A549 (cell line): ENCODE measurements around the gene IKZF3. TPM values are rescaled to one million over a fixed set of nuclear protein-coding genes. Genes with fewer than 3 reads are reported as not detected.

Experiments
- ATAC-seq, 2 experiments: fragments of 200-7000 bp in 1 of 2; fragments of >200 bp in 1 of 2; cut with Nextera tagmentation in 1 of 2; cut with Tn5 transposase in 1 of 2; 3 replicates each; pipeline versions ENCODE4 v1.8.0 to v1.9.1; 2018 to 2020; ENCODE audit warnings: mild to moderate bottlenecking in 1 of 2, moderate library complexity in 1 of 2
- CTCF ChIA-PET: fragments of 300-600 bp; sonication (Branson Sonifier 250); formaldehyde crosslinking; extraction: SDS; loops from one replicate; lab custom pipeline; 2021; ENCODE audit warnings: antibody characterized with exemption, inconsistent platforms; lab: Yijun Ruan, JAX
- POLR2A ChIA-PET: fragments of 350-600 bp; formaldehyde crosslinking; extraction: SDS; loops from one replicate; lab custom pipeline; 2021; ENCODE audit warnings: antibody characterized with exemption, inconsistent platforms; lab: Yijun Ruan, JAX
- DNase-seq, 2 experiments: peaks; one replicate each; pipeline versions ENCODE4 v3.0.0 to v3.0.0-alpha.2; 2011 to 2016; ENCODE audit warnings: low read depth in 1 of 2, low spot score in 1 of 2
- FAIRE-seq: peaks from 2 replicates; lab custom pipeline; 2011; peaks lifted over from hg19 to GRCh38; lab: Jason Lieb, UNC
- H3K27ac ChIP-seq, 2 experiments: fragments of >200 bp; sonication (Bioruptor Twin); formaldehyde crosslinking; 3 replicates each; pipeline ENCODE4 v1.5.1; 2016 to 2017
- H3K4me1 ChIP-seq: fragments of >200 bp; sonication (Bioruptor Twin); formaldehyde crosslinking; 3 replicates; pipeline ENCODE4 v1.6.1; 2016
- H3K4me2 ChIP-seq: fragments of >200 bp; sonication (Bioruptor Twin); formaldehyde crosslinking; 3 replicates; pipeline ENCODE4 v1.6.1; 2016
- H3K4me3 ChIP-seq: fragments of >200 bp; sonication (Bioruptor Twin); formaldehyde crosslinking; 3 replicates; pipeline ENCODE4 v1.5.1; 2016
- H3K9me3 ChIP-seq: fragments of >200 bp; sonication (Bioruptor Twin); formaldehyde crosslinking; 3 replicates; pipeline ENCODE4 v1.6.1; 2016
- BHLHE40 ChIP-seq: IDR thresholded peaks from 2 replicates; pipeline ENCODE4 v1.6.1; 2012; ENCODE audit warnings: low read depth, low read length, inconsistent platforms
- CBX8 ChIP-seq: fragments of 200-600 bp; sonication (generic); IDR thresholded peaks from 2 replicates; pipeline ENCODE4 v1.6.1; 2016
- EHF ChIP-seq: fragments of 250-450 bp; sonication (Bioruptor Pico); IDR thresholded peaks from 2 replicates; pipeline ENCODE4 v1.5.0; 2020; ENCODE audit warnings: mild to moderate bottlenecking
- EHMT2 ChIP-seq: fragments of 200-600 bp; sonication (generic); IDR thresholded peaks from 2 replicates; pipeline ENCODE4 v1.6.1; 2016; ENCODE audit warnings: antibody characterized with exemption, low read depth, mild to moderate bottlenecking, moderate library complexity
- HDAC2 ChIP-seq: fragments of 200-600 bp; sonication (generic); IDR thresholded peaks from 2 replicates; pipeline ENCODE4 v1.6.1; 2016
- JUN ChIP-seq, 2 experiments: fragments of >200 bp; sonication (Bioruptor Twin); formaldehyde crosslinking; IDR thresholded peaks; 2 replicates in 1 of 2; 3 replicates in 1 of 2; pipeline ENCODE4 v1.6.1; 2016 to 2017
- JUNB ChIP-seq: fragments of >200 bp; sonication (Bioruptor Twin); formaldehyde crosslinking; IDR thresholded peaks from 2 replicates; pipeline ENCODE4 v1.6.1; 2016
- KDM5A ChIP-seq: fragments of 200-600 bp; sonication (generic); IDR thresholded peaks from 2 replicates; pipeline ENCODE4 v1.6.1; 2016; ENCODE audit warnings: antibody characterized with exemption, mild to moderate bottlenecking
- MAFK ChIP-seq: fragments of 450-650 bp; IDR thresholded peaks from 2 replicates; pipeline ENCODE4 v1.6.1; 2014; ENCODE audit not compliant: partially characterized antibody
- MAZ ChIP-seq: fragments of 150-350 bp; IDR thresholded peaks from 2 replicates; pipeline ENCODE4 v1.6.1; 2014; ENCODE audit warnings: antibody characterized with exemption, low read depth, low read length, borderline replicate concordance
- MYC ChIP-seq: IDR thresholded peaks from 2 replicates; pipeline ENCODE4 v1.6.1; 2012; ENCODE audit warnings: mild to moderate bottlenecking, inconsistent platforms, low read length, improper control_type of control experiment, borderline replicate concordance
- RAD21 ChIP-seq, 2 experiments: fragments of >200 bp in 1 of 2; sonication (Bioruptor Twin) in 1 of 2; formaldehyde crosslinking in 1 of 2; IDR thresholded peaks in 1 of 2; conservative IDR thresholded peaks in 1 of 2; 2 replicates in 1 of 2; 3 replicates in 1 of 2; pipeline ENCODE4 v1.6.1; 2012 to 2018; ENCODE audit warnings: inconsistent platforms in 1 of 2
- RFX5 ChIP-seq: fragments of 450-650 bp; IDR thresholded peaks from 2 replicates; pipeline ENCODE4 v1.7.1; 2014; ENCODE audit warnings: antibody characterized with exemption, mild to moderate bottlenecking, moderate library complexity
- ZC3H11A ChIP-seq: fragments of 450-650 bp; IDR thresholded peaks from 2 replicates; pipeline ENCODE4 v1.6.1; 2014; ENCODE audit warnings: antibody characterized with exemption, mild to moderate bottlenecking
- ZFP36 ChIP-seq: fragments of 450-650 bp; IDR thresholded peaks from 2 replicates; pipeline ENCODE4 v1.6.1; 2014; ENCODE audit warnings: borderline replicate concordance; ENCODE audit not compliant: partially characterized antibody
- ZSCAN20 ChIP-seq: fragments of 250-450 bp; sonication (Bioruptor Pico); IDR thresholded peaks from 2 replicates; pipeline ENCODE4 v1.8.0; 2022; ENCODE audit warnings: mild to moderate bottlenecking, moderate library complexity
- WGBS: methylation state at CpG from one replicate; pipeline ENCODE4 v1.1.6; 2017; ENCODE audit errors: missing lambda C conversion rate; 5-methylcytosine and 5-hydroxymethylcytosine counted together
- polyA plus RNA-seq, 4 experiments: library from polyadenylated mRNA; depleted of rRNA in 3 of 4; stranded (reverse); fragments of >200 nt; fragmentation: RNase III in 1 of 4; extraction: RNeasy Plus Mini Kit Qiagen cat#74134 plus additional on column Dnase treatment in 1 of 4; gene quantifications; 2 replicates in 3 of 4; 3 replicates in 1 of 4; pipeline ENCODE4 v1.2.3, GENCODE V29; 2011 to 2017
- TF ChIP-seq, protein P1 (sequence below): fragments of 200-600 bp; sonication (generic); IDR thresholded peaks from 2 replicates; pipeline ENCODE4 v1.6.1; 2016; ENCODE audit warnings: antibody characterized with exemption, mild to moderate bottlenecking, moderate library complexity
- TF ChIP-seq, protein P2 (sequence below): fragments of >200 bp; sonication (Bioruptor Twin); formaldehyde crosslinking; IDR thresholded peaks from 3 replicates; pipeline ENCODE4 v1.5.1; 2016
- TF ChIP-seq, protein P3 (sequence below): IDR thresholded peaks from 2 replicates; pipeline ENCODE4 v1.6.1; 2012
- TF ChIP-seq, protein P4 (sequence below): fragments of >200 bp; sonication (Bioruptor Twin); formaldehyde crosslinking; IDR thresholded peaks from 2 replicates; pipeline ENCODE4 v1.6.1; 2016

Gene IKZF3
- polyA plus RNA-seq, 2 of the 4 experiments (the other 2 are of a cell fraction) = not detected

DNA sequence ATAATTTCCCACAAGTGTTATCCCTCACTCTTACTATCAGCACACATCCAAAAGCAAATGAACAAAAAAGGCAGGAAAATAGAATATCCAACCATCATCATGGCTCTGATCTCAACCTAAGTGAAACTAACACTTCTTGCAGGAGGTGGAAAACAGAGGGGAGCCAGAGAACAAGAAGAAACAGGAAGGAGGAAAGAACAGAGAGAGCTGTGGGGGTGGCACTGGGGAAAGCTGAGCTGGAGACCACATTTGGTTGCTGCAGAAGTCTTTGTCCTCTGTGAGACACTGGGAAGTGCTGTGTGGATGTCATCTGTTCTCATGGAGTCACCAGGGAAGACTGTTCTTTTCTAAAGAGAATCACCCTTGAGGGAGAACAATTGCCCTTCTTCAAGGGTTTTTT, 91.7 kb downstream of the IKZF3 start:
- H3K9me3 ChIP-seq = no peaks in the 10 kb centered on the region
- no peak overlapping the region for H3K4me3 ChIP-seq
- no peak overlapping the region for H3K4me2 ChIP-seq
- H3K27ac ChIP-seq = no peak overlapping the region
- no peaks in the 10 kb centered on the region for H3K4me1 ChIP-seq
- ATAC-seq (no peak), FAIRE-seq (no peak), DNase-seq (no peak)
- ChIA-PET POLR2A (no interaction called here), CTCF (interaction anchor here (0.6 to 1.4 kb wide), 2 partner anchors 11 to 33 kb away, joined by 3 to 4 read pairs; no protein-coding TSS in a partner anchor)
- TF ChIP-seq RFX5 (no peak), EHMT2 (no peak)
- TF ChIP-seq, protein P1, sequence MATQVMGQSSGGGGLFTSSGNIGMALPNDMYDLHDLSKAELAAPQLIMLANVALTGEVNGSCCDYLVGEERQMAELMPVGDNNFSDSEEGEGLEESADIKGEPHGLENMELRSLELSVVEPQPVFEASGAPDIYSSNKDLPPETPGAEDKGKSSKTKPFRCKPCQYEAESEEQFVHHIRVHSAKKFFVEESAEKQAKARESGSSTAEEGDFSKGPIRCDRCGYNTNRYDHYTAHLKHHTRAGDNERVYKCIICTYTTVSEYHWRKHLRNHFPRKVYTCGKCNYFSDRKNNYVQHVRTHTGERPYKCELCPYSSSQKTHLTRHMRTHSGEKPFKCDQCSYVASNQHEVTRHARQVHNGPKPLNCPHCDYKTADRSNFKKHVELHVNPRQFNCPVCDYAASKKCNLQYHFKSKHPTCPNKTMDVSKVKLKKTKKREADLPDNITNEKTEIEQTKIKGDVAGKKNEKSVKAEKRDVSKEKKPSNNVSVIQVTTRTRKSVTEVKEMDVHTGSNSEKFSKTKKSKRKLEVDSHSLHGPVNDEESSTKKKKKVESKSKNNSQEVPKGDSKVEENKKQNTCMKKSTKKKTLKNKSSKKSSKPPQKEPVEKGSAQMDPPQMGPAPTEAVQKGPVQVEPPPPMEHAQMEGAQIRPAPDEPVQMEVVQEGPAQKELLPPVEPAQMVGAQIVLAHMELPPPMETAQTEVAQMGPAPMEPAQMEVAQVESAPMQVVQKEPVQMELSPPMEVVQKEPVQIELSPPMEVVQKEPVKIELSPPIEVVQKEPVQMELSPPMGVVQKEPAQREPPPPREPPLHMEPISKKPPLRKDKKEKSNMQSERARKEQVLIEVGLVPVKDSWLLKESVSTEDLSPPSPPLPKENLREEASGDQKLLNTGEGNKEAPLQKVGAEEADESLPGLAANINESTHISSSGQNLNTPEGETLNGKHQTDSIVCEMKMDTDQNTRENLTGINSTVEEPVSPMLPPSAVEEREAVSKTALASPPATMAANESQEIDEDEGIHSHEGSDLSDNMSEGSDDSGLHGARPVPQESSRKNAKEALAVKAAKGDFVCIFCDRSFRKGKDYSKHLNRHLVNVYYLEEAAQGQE = no peak

DNA sequence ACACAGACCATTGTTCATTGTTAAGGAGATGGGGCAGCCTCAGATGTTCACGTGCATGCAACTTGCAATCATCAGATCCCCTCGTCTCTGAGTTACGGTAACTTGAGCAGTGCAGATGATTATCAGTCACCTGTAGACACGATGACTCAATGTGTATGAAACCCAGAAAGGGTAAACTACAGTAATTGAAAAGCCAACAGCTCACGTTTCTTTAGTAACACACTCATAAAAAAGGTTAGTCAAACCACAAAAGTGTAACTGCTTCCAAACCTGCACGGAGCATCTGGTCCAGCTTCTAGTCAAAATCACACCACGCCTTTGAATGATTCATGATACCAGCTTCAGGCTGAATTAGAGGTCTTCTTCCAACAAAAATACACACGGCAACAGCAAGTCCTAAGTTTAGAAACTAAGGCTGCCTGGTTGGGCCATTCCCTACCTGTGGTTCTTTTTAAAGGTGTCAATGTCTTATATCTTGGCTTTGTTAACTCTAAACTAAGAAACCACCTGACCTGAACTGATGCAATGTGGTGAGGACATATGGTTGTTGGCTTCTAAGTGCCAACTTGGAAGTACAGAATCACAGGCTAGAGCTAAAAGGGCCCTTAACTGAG, 94.0 kb downstream of the IKZF3 start:
- Histone ChIP-seq H3K4me2 (no peak overlapping the region), H3K9me3 (peaks cover 22% of the 10 kb centered on the region), H3K27ac (no peak overlapping the region), H3K4me1 (no peaks in the 10 kb centered on the region), H3K4me3 (no peak overlapping the region)
- FAIRE-seq (no peak), ATAC-seq (no peak), DNase-seq (no peak)
- TF ChIP-seq JUNB (no peak), JUN (IDR thresholded peaks at IDR 0.05) (no peak), MAFK (no peak), ZSCAN20 (CRISPR knock-in tag) (no peak), MYC (no peak), KDM5A (no peak), RAD21 (conservative IDR thresholded peaks at IDR 0.05 in 1 of 2, IDR thresholded peaks at IDR 0.05 in 1 of 2) (no peak), EHMT2 (no peak)
- TF ChIP-seq, protein P2, sequence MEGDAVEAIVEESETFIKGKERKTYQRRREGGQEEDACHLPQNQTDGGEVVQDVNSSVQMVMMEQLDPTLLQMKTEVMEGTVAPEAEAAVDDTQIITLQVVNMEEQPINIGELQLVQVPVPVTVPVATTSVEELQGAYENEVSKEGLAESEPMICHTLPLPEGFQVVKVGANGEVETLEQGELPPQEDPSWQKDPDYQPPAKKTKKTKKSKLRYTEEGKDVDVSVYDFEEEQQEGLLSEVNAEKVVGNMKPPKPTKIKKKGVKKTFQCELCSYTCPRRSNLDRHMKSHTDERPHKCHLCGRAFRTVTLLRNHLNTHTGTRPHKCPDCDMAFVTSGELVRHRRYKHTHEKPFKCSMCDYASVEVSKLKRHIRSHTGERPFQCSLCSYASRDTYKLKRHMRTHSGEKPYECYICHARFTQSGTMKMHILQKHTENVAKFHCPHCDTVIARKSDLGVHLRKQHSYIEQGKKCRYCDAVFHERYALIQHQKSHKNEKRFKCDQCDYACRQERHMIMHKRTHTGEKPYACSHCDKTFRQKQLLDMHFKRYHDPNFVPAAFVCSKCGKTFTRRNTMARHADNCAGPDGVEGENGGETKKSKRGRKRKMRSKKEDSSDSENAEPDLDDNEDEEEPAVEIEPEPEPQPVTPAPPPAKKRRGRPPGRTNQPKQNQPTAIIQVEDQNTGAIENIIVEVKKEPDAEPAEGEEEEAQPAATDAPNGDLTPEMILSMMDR = no peak
- ChIA-PET POLR2A (no interaction called here), CTCF (interaction anchor here (1.0 to 1.6 kb wide), 3 partner anchors 8 to 16 kb away, joined by 3 to 4 read pairs (median 4); no protein-coding TSS in a partner anchor)
- WGBS = 27% methylated on average over 8 of the region's 8 CpGs

DNA sequence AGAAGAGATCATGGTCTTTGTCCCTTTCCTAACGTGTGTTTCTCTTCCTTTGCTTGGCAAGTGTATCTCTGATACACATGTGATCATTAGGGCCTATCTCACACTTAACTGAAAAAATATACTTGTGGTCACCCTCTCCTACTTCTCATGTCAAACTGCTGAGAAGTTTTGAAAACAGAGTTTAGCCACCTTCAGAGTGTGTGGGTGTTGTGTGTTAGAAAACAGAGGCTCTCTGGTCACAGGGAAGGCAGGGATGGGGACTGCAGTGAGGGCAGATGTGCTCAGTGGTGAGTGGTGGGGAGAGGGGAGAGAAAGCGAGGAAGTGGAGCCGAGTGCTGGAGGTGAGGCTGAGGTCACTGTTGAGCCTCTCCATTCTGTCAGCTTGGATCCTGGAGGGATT, 97.0 kb downstream of the IKZF3 start:
- Histone ChIP-seq H3K4me1 (no peaks in the 10 kb centered on the region), H3K4me3 (no peak overlapping the region), H3K9me3 (peaks cover 23% of the 10 kb centered on the region), H3K4me2 (no peak overlapping the region), H3K27ac (no peak overlapping the region)
- FAIRE-seq = no peak
- DNase-seq = no peak
- ChIA-PET POLR2A (no interaction called here), CTCF (interaction anchor here (1.1 kb wide), 2 partner anchors 12 to 13 kb away, joined by 3 to 4 read pairs; no protein-coding TSS in a partner anchor)
- no peak for ATAC-seq
- TF ChIP-seq HDAC2 (no peak), BHLHE40 (no peak), EHF (CRISPR knock-in tag) (no peak), MAZ (no peak), ZSCAN20 (CRISPR knock-in tag) (no peak), CBX8 (no peak), ZFP36 (no peak), ZC3H11A (no peak)
- TF ChIP-seq, protein P3, sequence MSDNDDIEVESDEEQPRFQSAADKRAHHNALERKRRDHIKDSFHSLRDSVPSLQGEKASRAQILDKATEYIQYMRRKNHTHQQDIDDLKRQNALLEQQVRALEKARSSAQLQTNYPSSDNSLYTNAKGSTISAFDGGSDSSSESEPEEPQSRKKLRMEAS = no peak
- TF ChIP-seq, protein P4, sequence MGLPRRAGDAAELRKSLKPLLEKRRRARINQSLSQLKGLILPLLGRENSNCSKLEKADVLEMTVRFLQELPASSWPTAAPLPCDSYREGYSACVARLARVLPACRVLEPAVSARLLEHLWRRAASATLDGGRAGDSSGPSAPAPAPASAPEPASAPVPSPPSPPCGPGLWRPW = no peak
- 26% methylated on average over 3 of the region's 3 CpGs for WGBS
